Retinal pigment epithelial cell (primary cell): ENCODE results near the gene C2CD2.

Experiments used
- DNase-seq: peaks from one replicate; pipeline ENCODE4 v3.0.0-alpha.2; 2010; ENCODE audit warnings: low read depth
- H3K4me3 ChIP-seq: 2 replicates; pipeline ENCODE4 v1.5.1; 2011; ENCODE audit warnings: mild to moderate bottlenecking, low read length, control low read depth, moderate library complexity
- TF ChIP-seq, protein P1 (sequence below): conservative IDR thresholded peaks from 2 replicates; pipeline ENCODE4 v1.5.1; 2011; ENCODE audit warnings: low read depth, low read length, control low read depth, inconsistent platforms

Gene C2CD2

DNA sequence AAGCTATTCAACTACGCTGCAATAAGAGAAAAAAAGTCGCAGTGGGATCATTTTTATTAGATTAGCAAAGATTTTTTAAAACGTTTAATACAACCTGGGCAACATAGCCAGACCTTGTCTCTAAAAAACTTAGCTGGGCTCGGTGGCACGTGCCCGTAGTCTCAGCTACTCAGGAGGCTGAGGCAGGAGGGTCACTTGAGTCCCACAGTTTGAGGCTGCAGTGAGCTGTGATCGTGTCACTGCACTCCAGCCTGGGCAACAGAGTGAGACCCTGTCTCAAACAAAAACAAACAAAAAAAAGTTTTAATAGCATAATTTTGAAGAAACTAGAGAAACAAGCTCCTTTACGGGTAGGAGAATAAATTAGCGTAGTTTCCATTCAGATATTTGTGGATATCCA is 73.7 kb downstream of the C2CD2 start:
- no peak for DNase-seq
- TF ChIP-seq, protein P1, sequence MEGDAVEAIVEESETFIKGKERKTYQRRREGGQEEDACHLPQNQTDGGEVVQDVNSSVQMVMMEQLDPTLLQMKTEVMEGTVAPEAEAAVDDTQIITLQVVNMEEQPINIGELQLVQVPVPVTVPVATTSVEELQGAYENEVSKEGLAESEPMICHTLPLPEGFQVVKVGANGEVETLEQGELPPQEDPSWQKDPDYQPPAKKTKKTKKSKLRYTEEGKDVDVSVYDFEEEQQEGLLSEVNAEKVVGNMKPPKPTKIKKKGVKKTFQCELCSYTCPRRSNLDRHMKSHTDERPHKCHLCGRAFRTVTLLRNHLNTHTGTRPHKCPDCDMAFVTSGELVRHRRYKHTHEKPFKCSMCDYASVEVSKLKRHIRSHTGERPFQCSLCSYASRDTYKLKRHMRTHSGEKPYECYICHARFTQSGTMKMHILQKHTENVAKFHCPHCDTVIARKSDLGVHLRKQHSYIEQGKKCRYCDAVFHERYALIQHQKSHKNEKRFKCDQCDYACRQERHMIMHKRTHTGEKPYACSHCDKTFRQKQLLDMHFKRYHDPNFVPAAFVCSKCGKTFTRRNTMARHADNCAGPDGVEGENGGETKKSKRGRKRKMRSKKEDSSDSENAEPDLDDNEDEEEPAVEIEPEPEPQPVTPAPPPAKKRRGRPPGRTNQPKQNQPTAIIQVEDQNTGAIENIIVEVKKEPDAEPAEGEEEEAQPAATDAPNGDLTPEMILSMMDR, result no peak
- H3K4me3 ChIP-seq, result no peak overlapping the region

DNA sequence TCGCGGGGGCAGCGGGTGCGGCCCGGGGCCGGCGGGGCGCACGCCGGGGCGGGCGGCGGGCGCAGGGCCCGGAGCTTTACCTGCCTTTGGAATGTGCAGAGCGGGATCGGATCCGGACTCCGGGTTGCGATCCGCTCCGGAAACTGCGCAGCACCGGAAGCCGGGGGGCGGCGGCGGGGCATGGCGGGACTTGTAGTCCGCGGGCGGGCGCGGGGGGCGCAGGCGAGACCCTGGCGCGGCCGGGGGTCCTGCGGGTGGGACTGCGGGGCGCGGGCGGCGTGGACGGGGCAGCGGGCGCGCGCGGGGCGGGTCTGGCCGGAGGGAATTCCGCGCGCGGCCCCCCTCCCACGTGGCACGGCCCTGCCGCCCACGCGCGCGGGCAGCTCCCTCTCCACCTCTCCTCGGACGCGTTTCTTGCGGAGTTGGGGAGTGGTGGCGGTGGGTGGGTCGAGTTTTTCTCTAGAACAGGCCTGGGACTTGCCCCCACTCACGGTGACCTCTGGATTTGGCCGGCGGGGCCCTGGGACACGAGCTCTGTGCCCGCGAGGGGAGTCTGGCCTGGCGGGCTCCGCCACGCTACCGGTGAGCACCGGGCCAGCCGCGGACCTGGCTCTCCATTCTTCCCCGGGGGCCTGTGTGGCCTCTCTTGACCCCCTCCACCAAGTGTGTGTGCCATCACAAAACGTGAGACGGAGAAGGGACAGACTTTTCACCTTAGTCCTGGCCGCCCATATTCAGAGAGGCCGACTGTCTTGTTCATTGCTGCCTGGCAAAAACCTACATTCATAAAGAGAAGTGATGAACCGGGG is 74.4 kb downstream of the C2CD2 start, which contains the start of gene PRDM15:
Gene PRDM15 (minus strand): TSS at position 155 of the 809 bp plus-strand sequence. CDS start 18,981 bp downstream, outside the sequence.
- peak; percentile 42 for DNase-seq
- H3K4me3 ChIP-seq, result peak within 1 kb of the TSS; percentile 67
- TF ChIP-seq, protein P1, result no peak

DNA sequence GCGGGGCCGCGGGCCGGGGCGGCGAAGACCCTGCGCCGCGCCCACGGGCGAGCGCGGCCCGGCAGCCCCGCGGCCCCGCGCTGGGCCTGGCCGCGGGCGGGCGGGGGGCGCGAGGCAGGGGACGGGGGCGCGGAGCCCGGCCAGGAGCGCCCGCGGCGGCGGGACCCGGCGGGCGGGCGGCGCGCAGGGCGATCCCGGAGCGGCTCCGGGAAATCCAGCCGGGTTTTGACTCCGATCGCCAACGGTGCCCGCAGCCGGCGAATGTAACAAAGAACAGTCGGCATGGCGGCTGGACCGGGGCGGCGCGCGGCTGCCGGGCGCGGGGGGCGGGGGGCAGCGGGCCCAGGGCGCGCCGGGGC is 75.0 kb downstream of the C2CD2 start:
- TF ChIP-seq, protein P1, result no peak
- DNase-seq, result peak; percentile 39
- peak overlapping the region; percentile 65 for H3K4me3 ChIP-seq

DNA sequence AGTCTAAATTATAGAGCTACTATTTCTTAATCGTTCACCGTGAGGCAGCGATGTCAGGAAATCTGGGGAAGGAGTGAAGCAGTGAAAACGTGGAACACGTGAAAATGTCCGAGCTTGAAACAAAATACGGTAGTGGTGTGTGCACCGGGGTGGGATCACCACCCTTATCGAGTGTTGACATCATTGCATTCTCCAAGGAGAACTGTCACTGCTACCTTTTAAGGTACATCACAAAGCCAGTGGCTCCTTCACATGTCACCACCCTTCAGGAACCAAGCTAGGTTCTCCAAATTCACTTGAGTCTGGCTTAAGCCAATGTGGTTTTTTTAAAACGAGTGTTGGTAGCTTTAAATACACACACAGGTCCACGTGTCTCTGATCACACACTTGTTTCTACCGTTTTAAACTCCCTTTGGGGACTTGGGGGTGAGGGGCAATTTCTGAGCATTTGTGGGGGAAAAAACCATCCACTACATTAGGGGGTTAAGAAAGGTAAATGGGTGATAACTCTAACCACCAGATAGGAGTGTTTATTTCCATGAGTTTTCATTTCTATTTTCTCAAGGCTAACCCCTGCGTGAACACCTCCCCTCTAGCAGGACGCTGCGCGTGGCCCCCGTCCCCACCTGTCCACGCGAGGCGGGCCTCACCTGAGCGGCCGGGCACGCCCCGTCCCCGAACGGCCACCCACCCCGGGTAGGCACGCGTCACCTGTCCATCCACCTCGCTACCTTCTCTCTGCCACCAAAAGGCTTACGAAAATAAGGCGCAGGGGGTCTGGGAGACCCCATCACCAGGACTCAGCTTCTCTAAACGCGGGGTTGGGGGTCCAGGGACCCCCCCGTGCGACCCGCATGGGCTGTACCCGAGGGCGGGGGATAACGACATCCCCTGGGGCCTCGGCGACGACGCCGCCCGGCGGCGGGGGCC is 75.7 kb downstream of the C2CD2 start:
- DNase-seq, result no peak
- peak overlapping the region; percentile 65 for H3K4me3 ChIP-seq
- TF ChIP-seq, protein P1, result no peak

DNA sequence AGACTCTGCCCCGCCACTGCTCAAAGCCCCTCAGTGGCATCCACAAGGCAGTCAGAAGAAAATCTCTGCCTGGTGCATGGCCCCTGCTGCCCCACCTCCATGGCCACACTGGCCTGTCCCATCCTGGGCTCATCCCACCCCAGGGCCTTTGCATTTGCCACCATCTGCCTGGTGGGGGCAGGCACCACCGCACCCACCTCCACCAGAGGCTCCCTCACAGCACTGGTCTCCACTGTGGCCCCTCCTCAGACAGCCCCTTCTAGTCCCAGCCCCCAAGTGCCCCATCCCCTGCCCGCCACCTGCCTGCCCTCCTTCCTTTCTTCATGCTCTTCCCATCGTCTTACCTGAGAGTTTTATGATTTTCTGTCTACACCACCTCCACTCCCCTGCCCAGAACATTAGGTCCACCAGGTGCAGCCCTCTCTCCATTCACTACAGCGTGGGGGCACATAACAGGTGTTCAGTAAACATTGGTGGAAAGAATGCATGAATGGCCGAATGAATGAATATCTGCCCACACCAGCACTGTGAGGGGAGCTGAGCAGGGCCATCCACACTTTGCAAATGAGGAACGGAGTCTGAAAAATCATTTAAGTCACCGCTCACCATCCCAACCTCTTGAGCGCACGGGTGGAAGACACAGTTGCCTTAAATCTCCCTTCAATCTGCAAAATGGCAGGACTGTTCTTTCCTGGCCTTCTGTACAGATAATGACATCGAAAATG is 76.7 kb downstream of the C2CD2 start:
- TF ChIP-seq, protein P1, result no peak

DNA sequence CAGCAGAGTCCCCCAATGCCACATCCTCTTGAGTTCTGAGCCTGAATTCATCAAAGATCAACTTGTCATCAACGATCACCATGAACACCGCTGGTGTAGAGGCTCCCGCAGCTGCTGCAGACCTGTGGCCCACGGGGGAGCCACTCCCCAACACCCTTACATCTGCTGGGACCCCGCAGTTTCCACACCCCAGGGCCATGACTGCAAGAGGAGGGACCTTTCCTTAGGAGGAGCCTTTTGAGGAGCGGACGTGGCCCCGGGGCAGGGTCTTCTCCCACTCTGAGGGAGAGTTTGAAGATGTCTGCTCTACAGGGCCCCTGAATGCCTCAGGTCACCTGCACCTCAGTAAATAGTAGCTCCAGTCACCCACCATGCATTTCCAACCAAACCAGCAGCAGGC is 77.4 kb downstream of the C2CD2 start:
- H3K4me3 ChIP-seq, result no peak overlapping the region
- DNase-seq, result no peak
- TF ChIP-seq, protein P1, result no peak

More for the DNA sequence above, 76.7 kb downstream of the C2CD2 start:
- DNase-seq, result no peak
- H3K4me3 ChIP-seq, result no peak overlapping the region
